ENCODE results near the gene RNU6-1. TPM values are rescaled to one million over a fixed set of nuclear protein-coding genes. Genes with fewer than 3 reads are reported as not detected.
A peak's percentile ranks its signal among the peaks of the same experiment; 100 is the strongest.

RNU6-1 gene
- total and polyA plus RNA-seq, 2 donors (not counting 3 experiments of a cell fraction or from before 2014, with no cell fraction given) = not detected

GRCh38 chr15:67835297-67836133 is 4.3 kb downstream of the RNU6-1 start:
- BruUV-seq (replicated peaks) = no TSS peak
- no peak for TF ChIP-seq CTCF (IDR thresholded peaks at IDR 0.05; ENCODE audit: extremely low read depth in 1 of 2, insufficient read depth in 1 of 2, low read depth in 1 of 2, low read length in 2 of 2)
- no peak for TF ChIP-seq POLR2AphosphoS5 (IDR thresholded peaks at IDR 0.05; ENCODE audit: insufficient read depth, low read depth, low read length)
- TF ChIP-seq FOS (IDR thresholded peaks at IDR 0.05; ENCODE audit: borderline replicate concordance, insufficient read depth, low read length) = no peak
- TF ChIP-seq GATA2 (IDR thresholded peaks at IDR 0.05; ENCODE audit: insufficient read depth, insufficient read length, low read depth, low read length) = no peak
- TF ChIP-seq MYC (IDR thresholded peaks at IDR 0.05; ENCODE audit: low read depth, low read length) = no peak
- no peak for TF ChIP-seq JUN (IDR thresholded peaks at IDR 0.05; ENCODE audit: borderline replicate concordance, insufficient read depth, insufficient read length, low read depth)
- peak; percentile 100 for TF ChIP-seq EZH2 (IDR thresholded peaks at IDR 0.05; ENCODE audit: borderline replicate concordance, low read depth, low read length, severe bottlenecking)
- FAIRE-seq = no peak
- H3K4me1 ChIP-seq (ENCODE audit: control insufficient read depth, extremely low read depth, insufficient read depth, low read length) = peaks cover 36% of the 10 kb centered on the region
- H3K27ac ChIP-seq (ENCODE audit: insufficient read depth, low read depth, low read length) = no peak overlapping the region
- H3K4me2 ChIP-seq (ENCODE audit: insufficient read depth, low read length) = peak overlapping the region; percentile 65
- H4K20me1 ChIP-seq (replicated peaks; ENCODE audit: control insufficient read depth, extremely low read depth, insufficient read depth, low read length) = no peaks in the 10 kb centered on the region
- intact Hi-C loops (cut with micrococcal nuclease) = loop anchor here (1.0 to 5.0 kb wide), 6 partner anchors 293 to 889 kb away; partner anchors contain the start of genes C15orf61 and MAP2K5
- dilution Hi-C loops (cut with MboI; ENCODE audit: extremely low pct_ligation_motif_present, low sequenced_read_pairs) = no loop called here
- H3K36me3 ChIP-seq (ENCODE audit: control insufficient read depth in 2 of 2, extremely low read depth in 1 of 2, insufficient read depth in 2 of 2, low read length in 2 of 2) = no peaks in the 10 kb centered on the region
- H3K9me1 ChIP-seq (replicated peaks; ENCODE audit: control insufficient read depth, extremely low read depth, insufficient read depth, low read length) = no peaks in the 10 kb centered on the region
- no peak for DNase-seq (ENCODE audit: low read depth, low spot score)
- ChIA-PET POLR2A (no interaction called here), CTCF (interaction anchor here (0.7 to 2.4 kb wide), 28 partner anchors 10 to 889 kb away, joined by 3 to 111 read pairs (median 3); partner anchors contain the start of gene C15orf61)
- no peaks in the 10 kb centered on the region for H3K79me2 ChIP-seq (ENCODE audit: control insufficient read depth, insufficient read depth, low read length)
- peak overlapping the region; percentile 14 for H3K9ac ChIP-seq (replicated peaks; ENCODE audit: extremely low read depth, insufficient read depth, low read length)
- H3K9me3 ChIP-seq (replicated peaks; ENCODE audit: control insufficient read depth, insufficient read depth, low read length) = no peaks in the 10 kb centered on the region
- peaks cover 62 to 68% of the 10 kb centered on the region in 2 experiments for H3K27me3 ChIP-seq (ENCODE audit: control insufficient read depth in 2 of 2, insufficient read depth in 2 of 2, low read length in 2 of 2)
- peak overlapping the region in 2 of 3 experiments; percentile 29 to 47 for H3K4me3 ChIP-seq (replicated peaks in 1 of 3; ENCODE audit: insufficient read depth in 1 of 3, low read depth in 1 of 3, low read length in 3 of 3)
- peak overlapping the region; percentile 74 for H2AFZ ChIP-seq (ENCODE audit: low read depth, low read length)

Measured in endothelial cell of umbilical vein (primary cell).